Measurements from ENCODE around the gene DTX3L. TPM values are rescaled to one million over a fixed set of nuclear protein-coding genes. Genes with fewer than 3 reads are reported as not detected.

Gene DTX3L
- total and polyA plus RNA-seq, 10 of the 15 experiments (the other 5 are each of a cell fraction or from before 2014, with no cell fraction given), result 9.9 to 41.4 (median 21.7) TPM

DNA sequence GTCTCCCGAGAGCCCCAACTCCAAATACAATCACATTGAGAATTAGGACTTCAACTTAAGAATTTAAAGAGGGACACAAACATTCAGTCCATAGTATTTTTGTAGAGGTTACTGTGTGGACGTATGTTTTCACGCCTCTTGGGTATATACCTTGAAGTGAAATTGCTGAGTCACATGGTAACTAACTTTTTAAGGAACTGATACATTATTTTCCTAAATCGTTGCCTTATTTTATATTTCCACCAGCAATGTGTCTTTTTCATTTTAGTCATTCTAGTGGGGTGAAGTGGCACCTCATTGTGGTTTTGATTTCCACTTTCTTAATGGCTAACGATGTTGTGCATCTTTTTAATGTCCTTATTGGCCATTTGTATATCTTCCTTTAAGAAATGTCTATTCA is 25.2 kb downstream of the DTX3L start (continued):
- TF ChIP-seq, protein P1, sequence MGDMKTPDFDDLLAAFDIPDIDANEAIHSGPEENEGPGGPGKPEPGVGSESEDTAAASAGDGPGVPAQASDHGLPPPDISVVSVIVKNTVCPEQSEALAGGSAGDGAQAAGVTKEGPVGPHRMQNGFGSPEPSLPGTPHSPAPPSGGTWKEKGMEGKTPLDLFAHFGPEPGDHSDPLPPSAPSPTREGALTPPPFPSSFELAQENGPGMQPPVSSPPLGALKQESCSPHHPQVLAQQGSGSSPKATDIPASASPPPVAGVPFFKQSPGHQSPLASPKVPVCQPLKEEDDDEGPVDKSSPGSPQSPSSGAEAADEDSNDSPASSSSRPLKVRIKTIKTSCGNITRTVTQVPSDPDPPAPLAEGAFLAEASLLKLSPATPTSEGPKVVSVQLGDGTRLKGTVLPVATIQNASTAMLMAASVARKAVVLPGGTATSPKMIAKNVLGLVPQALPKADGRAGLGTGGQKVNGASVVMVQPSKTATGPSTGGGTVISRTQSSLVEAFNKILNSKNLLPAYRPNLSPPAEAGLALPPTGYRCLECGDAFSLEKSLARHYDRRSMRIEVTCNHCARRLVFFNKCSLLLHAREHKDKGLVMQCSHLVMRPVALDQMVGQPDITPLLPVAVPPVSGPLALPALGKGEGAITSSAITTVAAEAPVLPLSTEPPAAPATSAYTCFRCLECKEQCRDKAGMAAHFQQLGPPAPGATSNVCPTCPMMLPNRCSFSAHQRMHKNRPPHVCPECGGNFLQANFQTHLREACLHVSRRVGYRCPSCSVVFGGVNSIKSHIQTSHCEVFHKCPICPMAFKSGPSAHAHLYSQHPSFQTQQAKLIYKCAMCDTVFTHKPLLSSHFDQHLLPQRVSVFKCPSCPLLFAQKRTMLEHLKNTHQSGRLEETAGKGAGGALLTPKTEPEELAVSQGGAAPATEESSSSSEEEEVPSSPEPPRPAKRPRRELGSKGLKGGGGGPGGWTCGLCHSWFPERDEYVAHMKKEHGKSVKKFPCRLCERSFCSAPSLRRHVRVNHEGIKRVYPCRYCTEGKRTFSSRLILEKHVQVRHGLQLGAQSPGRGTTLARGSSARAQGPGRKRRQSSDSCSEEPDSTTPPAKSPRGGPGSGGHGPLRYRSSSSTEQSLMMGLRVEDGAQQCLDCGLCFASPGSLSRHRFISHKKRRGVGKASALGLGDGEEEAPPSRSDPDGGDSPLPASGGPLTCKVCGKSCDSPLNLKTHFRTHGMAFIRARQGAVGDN (IDR thresholded peaks at IDR 0.05), result 0 out of 2 replicates have a peak, but pooled peaks have one; percentile 50
- TF ChIP-seq, protein P2, sequence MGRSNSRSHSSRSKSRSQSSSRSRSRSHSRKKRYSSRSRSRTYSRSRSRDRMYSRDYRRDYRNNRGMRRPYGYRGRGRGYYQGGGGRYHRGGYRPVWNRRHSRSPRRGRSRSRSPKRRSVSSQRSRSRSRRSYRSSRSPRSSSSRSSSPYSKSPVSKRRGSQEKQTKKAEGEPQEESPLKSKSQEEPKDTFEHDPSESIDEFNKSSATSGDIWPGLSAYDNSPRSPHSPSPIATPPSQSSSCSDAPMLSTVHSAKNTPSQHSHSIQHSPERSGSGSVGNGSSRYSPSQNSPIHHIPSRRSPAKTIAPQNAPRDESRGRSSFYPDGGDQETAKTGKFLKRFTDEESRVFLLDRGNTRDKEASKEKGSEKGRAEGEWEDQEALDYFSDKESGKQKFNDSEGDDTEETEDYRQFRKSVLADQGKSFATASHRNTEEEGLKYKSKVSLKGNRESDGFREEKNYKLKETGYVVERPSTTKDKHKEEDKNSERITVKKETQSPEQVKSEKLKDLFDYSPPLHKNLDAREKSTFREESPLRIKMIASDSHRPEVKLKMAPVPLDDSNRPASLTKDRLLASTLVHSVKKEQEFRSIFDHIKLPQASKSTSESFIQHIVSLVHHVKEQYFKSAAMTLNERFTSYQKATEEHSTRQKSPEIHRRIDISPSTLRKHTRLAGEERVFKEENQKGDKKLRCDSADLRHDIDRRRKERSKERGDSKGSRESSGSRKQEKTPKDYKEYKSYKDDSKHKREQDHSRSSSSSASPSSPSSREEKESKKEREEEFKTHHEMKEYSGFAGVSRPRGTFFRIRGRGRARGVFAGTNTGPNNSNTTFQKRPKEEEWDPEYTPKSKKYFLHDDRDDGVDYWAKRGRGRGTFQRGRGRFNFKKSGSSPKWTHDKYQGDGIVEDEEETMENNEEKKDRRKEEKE (IDR thresholded peaks at IDR 0.05), result no peak
- TF ChIP-seq ZNF274 (IDR thresholded peaks at IDR 0.05; ENCODE audit: insufficient read depth, insufficient read length) (no peak), IKZF1 (conservative IDR thresholded peaks at IDR 0.05) (peak; percentile 93), SPI1 (IDR thresholded peaks at IDR 0.05; ENCODE audit: borderline replicate concordance, insufficient read depth, low read depth, low read length) (peak; percentile 92), SMARCA5 (IDR thresholded peaks at IDR 0.05) (no peak), SMAD5 (IDR thresholded peaks at IDR 0.05; ENCODE audit: low read depth) (no peak), EZH2 (IDR thresholded peaks at IDR 0.05; ENCODE audit: borderline replicate concordance, control insufficient read depth, low read depth, low read length) (no peak), ZBED1 (IDR thresholded peaks at IDR 0.05; ENCODE audit: borderline replicate concordance) (no peak), ZNF622 (IDR thresholded peaks at IDR 0.05) (no peak), IKZF2 (IDR thresholded peaks at IDR 0.05) (peak; percentile 96), STAT3 (IDR thresholded peaks at IDR 0.05; ENCODE audit: low read depth, low read length) (no peak), ESRRA (IDR thresholded peaks at IDR 0.05; ENCODE audit: low read length) (no peak), NFYB (IDR thresholded peaks at IDR 0.05; ENCODE audit: insufficient read depth, low read depth, low read length) (no peak), HDGF (IDR thresholded peaks at IDR 0.05) (no peak), EED (IDR thresholded peaks at IDR 0.05; ENCODE audit: low read depth) (peak; percentile 51; the same call in 1 of the 2 replicates), TCF12 (IDR thresholded peaks at IDR 0.05; ENCODE audit: low read depth, low read length) (no peak), ZNF217 (IDR thresholded peaks at IDR 0.05) (peak; percentile 83; the same call in 1 of the 2 replicates), MEF2A (IDR thresholded peaks at IDR 0.05; ENCODE audit: insufficient read depth, low read depth, low read length) (peak; percentile 65; the same call in 1 of the 2 replicates)
- TF ChIP-seq, protein P3, sequence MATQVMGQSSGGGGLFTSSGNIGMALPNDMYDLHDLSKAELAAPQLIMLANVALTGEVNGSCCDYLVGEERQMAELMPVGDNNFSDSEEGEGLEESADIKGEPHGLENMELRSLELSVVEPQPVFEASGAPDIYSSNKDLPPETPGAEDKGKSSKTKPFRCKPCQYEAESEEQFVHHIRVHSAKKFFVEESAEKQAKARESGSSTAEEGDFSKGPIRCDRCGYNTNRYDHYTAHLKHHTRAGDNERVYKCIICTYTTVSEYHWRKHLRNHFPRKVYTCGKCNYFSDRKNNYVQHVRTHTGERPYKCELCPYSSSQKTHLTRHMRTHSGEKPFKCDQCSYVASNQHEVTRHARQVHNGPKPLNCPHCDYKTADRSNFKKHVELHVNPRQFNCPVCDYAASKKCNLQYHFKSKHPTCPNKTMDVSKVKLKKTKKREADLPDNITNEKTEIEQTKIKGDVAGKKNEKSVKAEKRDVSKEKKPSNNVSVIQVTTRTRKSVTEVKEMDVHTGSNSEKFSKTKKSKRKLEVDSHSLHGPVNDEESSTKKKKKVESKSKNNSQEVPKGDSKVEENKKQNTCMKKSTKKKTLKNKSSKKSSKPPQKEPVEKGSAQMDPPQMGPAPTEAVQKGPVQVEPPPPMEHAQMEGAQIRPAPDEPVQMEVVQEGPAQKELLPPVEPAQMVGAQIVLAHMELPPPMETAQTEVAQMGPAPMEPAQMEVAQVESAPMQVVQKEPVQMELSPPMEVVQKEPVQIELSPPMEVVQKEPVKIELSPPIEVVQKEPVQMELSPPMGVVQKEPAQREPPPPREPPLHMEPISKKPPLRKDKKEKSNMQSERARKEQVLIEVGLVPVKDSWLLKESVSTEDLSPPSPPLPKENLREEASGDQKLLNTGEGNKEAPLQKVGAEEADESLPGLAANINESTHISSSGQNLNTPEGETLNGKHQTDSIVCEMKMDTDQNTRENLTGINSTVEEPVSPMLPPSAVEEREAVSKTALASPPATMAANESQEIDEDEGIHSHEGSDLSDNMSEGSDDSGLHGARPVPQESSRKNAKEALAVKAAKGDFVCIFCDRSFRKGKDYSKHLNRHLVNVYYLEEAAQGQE (IDR thresholded peaks at IDR 0.05; ENCODE audit: low read depth, low read length), result no peak
